HEK293T (cell line): ENCODE measurements around the gene ARID3A.

Experiments used
- ARNT ChIP-seq: fragments of 450-650 bp; IDR thresholded peaks from 2 replicates; pipeline ENCODE4 v1.6.1; 2017; ENCODE audit warnings: mild to moderate bottlenecking
- BHLHE40 ChIP-seq: fragments of 450-650 bp; IDR thresholded peaks from 2 replicates; pipeline ENCODE4 v1.6.1; 2016; ENCODE audit warnings: mild to moderate bottlenecking, moderate library complexity, borderline replicate concordance
- FOXA1 ChIP-seq: fragments of 450-650 bp; IDR thresholded peaks from 2 replicates; pipeline ENCODE4 v1.6.1; 2016; ENCODE audit warnings: mild to moderate bottlenecking
- FOXM1 ChIP-seq: fragments of 450-650 bp; IDR thresholded peaks from 2 replicates; pipeline ENCODE4 v1.6.1; 2017; ENCODE audit warnings: mild to moderate bottlenecking, borderline replicate concordance
- LEF1 ChIP-seq: fragments of 450-650 bp; IDR thresholded peaks from 2 replicates; pipeline ENCODE4 v1.6.1; 2017; ENCODE audit warnings: mild to moderate bottlenecking, borderline replicate concordance
- NFRKB ChIP-seq: fragments of 450-650 bp; IDR thresholded peaks from 2 replicates; pipeline ENCODE4 v1.6.1; 2016; ENCODE audit warnings: mild to moderate bottlenecking, moderate library complexity
- SUZ12 ChIP-seq: fragments of 450-650 bp; IDR thresholded peaks from 2 replicates; pipeline ENCODE4 v1.6.1; 2016; ENCODE audit warnings: mild to moderate bottlenecking
- TARDBP ChIP-seq: fragments of 450-650 bp; IDR thresholded peaks from 2 replicates; pipeline ENCODE4 v1.6.1; 2016
- ZNF384 ChIP-seq: fragments of 450-650 bp; IDR thresholded peaks from 2 replicates; pipeline ENCODE4 v1.6.1; 2016
- TF ChIP-seq, protein P1 (sequence below): fragments of 450-650 bp; IDR thresholded peaks from 2 replicates; pipeline ENCODE4 v1.6.1; 2016

- no peak for TF ChIP-seq ZNF384
- no peak for TF ChIP-seq BHLHE40
- TF ChIP-seq, protein P1, sequence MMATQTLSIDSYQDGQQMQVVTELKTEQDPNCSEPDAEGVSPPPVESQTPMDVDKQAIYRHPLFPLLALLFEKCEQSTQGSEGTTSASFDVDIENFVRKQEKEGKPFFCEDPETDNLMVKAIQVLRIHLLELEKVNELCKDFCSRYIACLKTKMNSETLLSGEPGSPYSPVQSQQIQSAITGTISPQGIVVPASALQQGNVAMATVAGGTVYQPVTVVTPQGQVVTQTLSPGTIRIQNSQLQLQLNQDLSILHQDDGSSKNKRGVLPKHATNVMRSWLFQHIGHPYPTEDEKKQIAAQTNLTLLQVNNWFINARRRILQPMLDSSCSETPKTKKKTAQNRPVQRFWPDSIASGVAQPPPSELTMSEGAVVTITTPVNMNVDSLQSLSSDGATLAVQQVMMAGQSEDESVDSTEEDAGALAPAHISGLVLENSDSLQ, result no peak
- TF ChIP-seq FOXA1, result no peak
- no peak for TF ChIP-seq ARNT
- TF ChIP-seq TARDBP, result no peak
- TF ChIP-seq NFRKB, result no peak
- TF ChIP-seq FOXM1, result no peak
- no peak for TF ChIP-seq LEF1
- no peak for TF ChIP-seq SUZ12
These were observed 9.1 kb downstream of the ARID3A start for GRCh38 chr19:934865-935479.
